ENCODE measurements around the gene IRX2. TPM values are rescaled to one million over a fixed set of nuclear protein-coding genes. Genes with fewer than 3 reads are reported as not detected.

The IRX2 gene
- total RNA-seq, 1 donor from 2014 or later: 9.1 TPM

DNA sequence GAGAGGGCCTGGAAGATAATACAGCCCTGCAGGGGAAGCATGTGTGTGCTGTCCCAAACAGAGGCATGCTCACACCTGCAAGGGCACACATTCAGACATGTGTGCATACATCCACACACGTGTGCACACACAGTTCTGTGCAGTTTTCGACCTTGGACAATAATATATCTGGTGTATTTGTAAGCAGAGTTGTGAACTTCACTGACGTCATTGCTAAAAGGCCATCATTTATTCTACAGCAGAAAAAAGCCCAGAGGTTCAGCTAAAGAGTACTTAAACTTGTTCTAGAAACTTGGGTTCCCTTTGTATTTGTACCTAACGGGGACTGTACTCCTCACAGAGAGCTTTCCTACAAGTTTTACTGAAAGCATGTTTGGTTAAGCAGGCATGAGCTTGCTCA, 19.5 kb downstream of the IRX2 start:
- no peaks in the 10 kb centered on the region for H3K4me1 Mint-ChIP-seq (ENCODE audit: low read depth)
- no peaks in the 10 kb centered on the region for H3K9me3 Mint-ChIP-seq (ENCODE audit: low read depth)
- TF ChIP-seq, protein P1, sequence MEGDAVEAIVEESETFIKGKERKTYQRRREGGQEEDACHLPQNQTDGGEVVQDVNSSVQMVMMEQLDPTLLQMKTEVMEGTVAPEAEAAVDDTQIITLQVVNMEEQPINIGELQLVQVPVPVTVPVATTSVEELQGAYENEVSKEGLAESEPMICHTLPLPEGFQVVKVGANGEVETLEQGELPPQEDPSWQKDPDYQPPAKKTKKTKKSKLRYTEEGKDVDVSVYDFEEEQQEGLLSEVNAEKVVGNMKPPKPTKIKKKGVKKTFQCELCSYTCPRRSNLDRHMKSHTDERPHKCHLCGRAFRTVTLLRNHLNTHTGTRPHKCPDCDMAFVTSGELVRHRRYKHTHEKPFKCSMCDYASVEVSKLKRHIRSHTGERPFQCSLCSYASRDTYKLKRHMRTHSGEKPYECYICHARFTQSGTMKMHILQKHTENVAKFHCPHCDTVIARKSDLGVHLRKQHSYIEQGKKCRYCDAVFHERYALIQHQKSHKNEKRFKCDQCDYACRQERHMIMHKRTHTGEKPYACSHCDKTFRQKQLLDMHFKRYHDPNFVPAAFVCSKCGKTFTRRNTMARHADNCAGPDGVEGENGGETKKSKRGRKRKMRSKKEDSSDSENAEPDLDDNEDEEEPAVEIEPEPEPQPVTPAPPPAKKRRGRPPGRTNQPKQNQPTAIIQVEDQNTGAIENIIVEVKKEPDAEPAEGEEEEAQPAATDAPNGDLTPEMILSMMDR (IDR thresholded peaks at IDR 0.05): no peak
- H3K27me3 Mint-ChIP-seq (ENCODE audit: low read depth): peaks cover 16% of the 10 kb centered on the region
- DNase-seq (ENCODE audit: low spot score): no peak
- H3K27ac Mint-ChIP-seq (ENCODE audit: unreplicated experiment): no peak overlapping the region
- no peaks in the 10 kb centered on the region for H3K36me3 Mint-ChIP-seq (ENCODE audit: low read depth)
- H3K4me3 Mint-ChIP-seq (ENCODE audit: unreplicated experiment): no peak overlapping the region

DNA sequence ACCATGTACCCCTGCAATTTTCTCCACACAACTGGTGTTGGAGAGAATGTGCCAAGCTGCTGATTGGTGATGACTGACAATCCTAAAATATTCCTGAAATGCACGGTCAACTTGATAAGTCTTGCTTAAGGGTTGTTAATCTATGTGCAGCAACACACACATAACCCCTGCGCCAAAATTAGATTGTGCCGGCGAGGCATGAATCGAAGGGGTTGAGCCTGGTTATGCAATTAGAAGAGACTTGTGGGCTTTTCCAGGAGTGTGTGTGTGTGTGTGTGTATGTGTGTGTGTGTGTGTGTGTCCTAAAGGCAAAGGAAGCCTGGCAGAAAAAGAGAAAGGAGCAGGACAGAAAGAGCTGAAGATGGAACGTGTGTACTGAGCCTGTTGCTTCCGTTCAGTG, 22.3 kb downstream of the IRX2 start:
- TF ChIP-seq, protein P1 (IDR thresholded peaks at IDR 0.05): no peak
- Mint-ChIP-seq H3K36me3 (ENCODE audit: low read depth) (no peaks in the 10 kb centered on the region), H3K9me3 (ENCODE audit: low read depth) (no peaks in the 10 kb centered on the region), H3K27ac (ENCODE audit: unreplicated experiment) (no peak overlapping the region), H3K4me1 (ENCODE audit: low read depth) (no peaks in the 10 kb centered on the region), H3K27me3 (ENCODE audit: low read depth) (peaks cover 26% of the 10 kb centered on the region), H3K4me3 (ENCODE audit: unreplicated experiment) (no peak overlapping the region)
- DNase-seq (ENCODE audit: low spot score): no peak

DNA sequence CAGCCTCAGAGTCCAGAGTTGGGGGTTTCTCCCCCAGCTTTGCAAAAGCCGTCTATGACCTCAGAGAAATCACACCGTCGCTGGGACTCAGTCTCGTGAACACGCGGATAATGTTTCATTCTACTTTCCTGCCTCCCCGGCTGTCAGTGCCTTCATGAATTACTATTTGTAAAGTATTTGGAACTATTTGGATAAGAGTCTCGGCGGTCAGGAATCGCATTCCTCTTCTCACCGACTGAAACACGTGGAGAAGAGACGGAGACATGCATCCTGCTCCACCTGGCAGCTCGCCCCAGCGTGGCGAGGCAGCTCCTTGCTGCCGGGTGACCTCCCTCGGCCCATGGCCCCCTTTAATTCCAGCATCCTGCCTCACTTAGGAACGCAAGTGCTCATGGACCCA, 23.9 kb downstream of the IRX2 start:
- Mint-ChIP-seq H3K27ac (ENCODE audit: unreplicated experiment) (no peak overlapping the region), H3K36me3 (ENCODE audit: low read depth) (no peaks in the 10 kb centered on the region), H3K9me3 (ENCODE audit: low read depth) (no peaks in the 10 kb centered on the region), H3K4me3 (ENCODE audit: unreplicated experiment) (no peak overlapping the region), H3K4me1 (ENCODE audit: low read depth) (no peaks in the 10 kb centered on the region), H3K27me3 (ENCODE audit: low read depth) (peaks cover 18% of the 10 kb centered on the region)
- TF ChIP-seq, protein P1 (IDR thresholded peaks at IDR 0.05): no peak
- no peak for DNase-seq (ENCODE audit: low spot score)

DNA sequence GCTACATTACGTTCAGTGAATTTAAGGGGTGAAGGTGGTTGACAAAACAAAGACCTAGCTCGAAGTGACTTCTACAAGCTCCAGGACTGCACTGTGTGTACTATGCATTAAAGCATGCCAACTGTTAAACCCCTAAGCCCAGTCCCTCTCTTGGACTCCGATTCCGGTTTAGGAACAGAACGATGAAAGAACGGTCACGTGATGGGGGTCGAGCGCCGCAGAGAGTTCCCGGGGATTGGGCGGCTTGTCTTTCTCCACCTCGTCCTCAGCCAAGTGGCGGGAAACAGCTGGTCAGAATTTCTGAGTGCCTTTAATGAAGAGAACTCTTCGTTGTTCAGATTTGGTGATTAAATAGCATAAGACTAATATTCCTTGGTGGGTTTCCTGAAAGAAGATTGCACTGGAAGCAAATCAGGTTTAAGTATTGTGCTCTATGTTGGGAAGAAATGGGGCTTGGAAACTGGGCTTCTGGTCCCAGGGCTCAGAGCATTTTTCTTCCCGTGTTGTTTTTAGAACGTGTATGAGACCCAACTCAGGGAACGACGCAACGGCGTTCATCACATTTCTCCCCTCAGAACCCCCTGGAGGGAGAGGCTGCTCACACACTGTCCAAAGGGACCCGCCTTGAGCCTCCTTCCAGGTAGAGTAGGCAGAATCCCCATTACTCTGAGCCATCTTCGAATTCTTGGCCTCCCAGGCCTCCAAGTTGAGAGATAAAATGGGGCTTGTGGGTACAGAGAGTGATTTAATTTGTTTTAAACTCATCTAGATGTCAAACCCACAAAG, 25.3 kb downstream of the IRX2 start:
- Mint-ChIP-seq H3K27ac (ENCODE audit: unreplicated experiment) (no peak overlapping the region), H3K27me3 (ENCODE audit: low read depth) (peaks cover 16% of the 10 kb centered on the region), H3K4me3 (ENCODE audit: unreplicated experiment) (no peak overlapping the region), H3K9me3 (ENCODE audit: low read depth) (no peaks in the 10 kb centered on the region), H3K36me3 (ENCODE audit: low read depth) (no peaks in the 10 kb centered on the region), H3K4me1 (ENCODE audit: low read depth) (no peaks in the 10 kb centered on the region)
- no peak for DNase-seq (ENCODE audit: low spot score)
- TF ChIP-seq, protein P1 (IDR thresholded peaks at IDR 0.05): no peak

DNA sequence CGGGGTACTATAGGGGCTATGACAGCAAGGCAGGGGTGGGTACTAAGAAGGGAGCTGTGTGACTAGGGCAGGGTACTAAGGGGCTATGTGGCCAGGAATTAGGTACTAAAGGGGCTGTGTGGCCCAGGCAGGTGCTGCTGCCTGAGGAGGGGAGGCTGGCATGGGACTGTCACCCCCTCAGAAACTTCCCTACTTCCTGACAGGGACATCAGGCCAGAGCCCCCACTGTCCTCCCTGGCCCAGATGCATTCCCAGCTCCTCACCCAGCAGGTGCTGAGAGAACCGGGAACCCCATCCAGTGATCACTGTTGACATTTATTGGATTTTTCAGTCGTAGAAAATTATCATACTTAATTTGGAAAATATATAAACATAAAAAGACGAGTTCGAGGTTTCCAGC, 26.6 kb downstream of the IRX2 start:
- Mint-ChIP-seq H3K9me3 (ENCODE audit: low read depth) (no peaks in the 10 kb centered on the region), H3K4me1 (ENCODE audit: low read depth) (no peaks in the 10 kb centered on the region), H3K4me3 (ENCODE audit: unreplicated experiment) (no peak overlapping the region), H3K27me3 (ENCODE audit: low read depth) (peaks cover 22% of the 10 kb centered on the region), H3K27ac (ENCODE audit: unreplicated experiment) (no peak overlapping the region), H3K36me3 (ENCODE audit: low read depth) (no peaks in the 10 kb centered on the region)
- TF ChIP-seq, protein P1 (IDR thresholded peaks at IDR 0.05): no peak
- DNase-seq (ENCODE audit: low spot score): no peak
